ENCODE data around the gene KRT36.

DNA sequence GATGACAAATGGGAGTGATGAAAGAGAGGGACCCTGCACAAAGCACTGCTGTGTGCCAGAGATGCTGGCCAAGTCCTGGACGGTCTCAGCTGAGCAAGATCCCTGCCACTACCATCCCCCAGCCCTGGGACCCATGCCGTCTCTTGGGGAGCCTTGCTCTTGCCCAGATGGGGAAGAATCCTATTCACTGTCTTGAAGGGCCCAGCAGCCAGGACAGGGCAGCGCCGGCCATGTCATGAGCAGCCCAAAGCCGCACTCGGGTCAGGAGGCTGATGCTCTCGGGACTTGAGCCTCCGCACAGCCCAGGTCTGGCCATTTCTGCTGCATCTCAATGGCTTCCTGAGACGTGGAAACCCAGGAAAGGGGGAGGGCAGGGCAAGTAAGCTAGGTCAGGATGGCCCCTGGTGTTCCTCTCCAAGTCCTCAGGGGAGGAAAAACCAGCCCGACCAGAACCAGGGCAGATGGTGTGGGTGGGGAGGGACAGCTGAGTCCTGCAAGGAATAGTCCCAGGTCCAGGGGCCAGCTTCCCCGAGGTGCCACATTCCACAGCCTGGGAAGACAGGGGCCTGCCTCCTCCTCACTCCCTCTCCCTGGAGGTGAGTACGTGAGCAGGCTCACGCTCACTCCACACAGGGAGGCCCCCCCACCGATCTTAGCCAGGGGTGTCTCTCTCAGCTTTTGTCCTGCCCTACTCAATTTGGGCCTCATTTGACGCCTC, 46.2 kb upstream of the KRT36 start:
- TF ChIP-seq, protein P1, sequence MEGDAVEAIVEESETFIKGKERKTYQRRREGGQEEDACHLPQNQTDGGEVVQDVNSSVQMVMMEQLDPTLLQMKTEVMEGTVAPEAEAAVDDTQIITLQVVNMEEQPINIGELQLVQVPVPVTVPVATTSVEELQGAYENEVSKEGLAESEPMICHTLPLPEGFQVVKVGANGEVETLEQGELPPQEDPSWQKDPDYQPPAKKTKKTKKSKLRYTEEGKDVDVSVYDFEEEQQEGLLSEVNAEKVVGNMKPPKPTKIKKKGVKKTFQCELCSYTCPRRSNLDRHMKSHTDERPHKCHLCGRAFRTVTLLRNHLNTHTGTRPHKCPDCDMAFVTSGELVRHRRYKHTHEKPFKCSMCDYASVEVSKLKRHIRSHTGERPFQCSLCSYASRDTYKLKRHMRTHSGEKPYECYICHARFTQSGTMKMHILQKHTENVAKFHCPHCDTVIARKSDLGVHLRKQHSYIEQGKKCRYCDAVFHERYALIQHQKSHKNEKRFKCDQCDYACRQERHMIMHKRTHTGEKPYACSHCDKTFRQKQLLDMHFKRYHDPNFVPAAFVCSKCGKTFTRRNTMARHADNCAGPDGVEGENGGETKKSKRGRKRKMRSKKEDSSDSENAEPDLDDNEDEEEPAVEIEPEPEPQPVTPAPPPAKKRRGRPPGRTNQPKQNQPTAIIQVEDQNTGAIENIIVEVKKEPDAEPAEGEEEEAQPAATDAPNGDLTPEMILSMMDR (conservative IDR thresholded peaks at IDR 0.05; ENCODE audit: low read length): no peak
- TF ChIP-seq EZH2phosphoT487 (IDR thresholded peaks at IDR 0.05; ENCODE audit: borderline replicate concordance): no peak

Measured in Loucy (cell line).